GM13977 (cell line): ENCODE measurements around the gene IGIP.

ENCODE experiments used
- DNase-seq: peaks from one replicate; pipeline ENCODE4 v3.0.0; 2012; ENCODE audit warnings: low spot score
- in situ Hi-C: fragments of 300-500 bp; cut with MboI; formaldehyde crosslinking; loops from one replicate; pipeline ENCODE4 v1.12.0; 2022; ENCODE audit warnings: low sequenced_read_pairs, low pct_unique_long_range_greater_than_20kb, mixed read lengths, inconsistent platforms; ENCODE audit not compliant: unreplicated experiment
- TF ChIP-seq, protein P1 (sequence below): IDR thresholded peaks from 2 replicates; pipeline ENCODE4 v1.5.1; 2012; ENCODE audit warnings: mild to moderate bottlenecking, control low read depth; ENCODE audit not compliant: insufficient read depth; ENCODE audit errors: extremely low read depth, missing control alignments

Gene IGIP

GRCh38 chr5:140126315-140127012 lies 727 bp downstream of the IGIP start:
- in situ Hi-C loops, result no loop called here
- DNase-seq, result no peak
- TF ChIP-seq, protein P1, sequence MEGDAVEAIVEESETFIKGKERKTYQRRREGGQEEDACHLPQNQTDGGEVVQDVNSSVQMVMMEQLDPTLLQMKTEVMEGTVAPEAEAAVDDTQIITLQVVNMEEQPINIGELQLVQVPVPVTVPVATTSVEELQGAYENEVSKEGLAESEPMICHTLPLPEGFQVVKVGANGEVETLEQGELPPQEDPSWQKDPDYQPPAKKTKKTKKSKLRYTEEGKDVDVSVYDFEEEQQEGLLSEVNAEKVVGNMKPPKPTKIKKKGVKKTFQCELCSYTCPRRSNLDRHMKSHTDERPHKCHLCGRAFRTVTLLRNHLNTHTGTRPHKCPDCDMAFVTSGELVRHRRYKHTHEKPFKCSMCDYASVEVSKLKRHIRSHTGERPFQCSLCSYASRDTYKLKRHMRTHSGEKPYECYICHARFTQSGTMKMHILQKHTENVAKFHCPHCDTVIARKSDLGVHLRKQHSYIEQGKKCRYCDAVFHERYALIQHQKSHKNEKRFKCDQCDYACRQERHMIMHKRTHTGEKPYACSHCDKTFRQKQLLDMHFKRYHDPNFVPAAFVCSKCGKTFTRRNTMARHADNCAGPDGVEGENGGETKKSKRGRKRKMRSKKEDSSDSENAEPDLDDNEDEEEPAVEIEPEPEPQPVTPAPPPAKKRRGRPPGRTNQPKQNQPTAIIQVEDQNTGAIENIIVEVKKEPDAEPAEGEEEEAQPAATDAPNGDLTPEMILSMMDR, result no peak

- DNase-seq, result no peak
- TF ChIP-seq, protein P1, result no peak
- in situ Hi-C loops, result no loop called here
Measured at GRCh38 chr5:140128376-140128775, 2.6 kb downstream of the IGIP start.

DNA sequence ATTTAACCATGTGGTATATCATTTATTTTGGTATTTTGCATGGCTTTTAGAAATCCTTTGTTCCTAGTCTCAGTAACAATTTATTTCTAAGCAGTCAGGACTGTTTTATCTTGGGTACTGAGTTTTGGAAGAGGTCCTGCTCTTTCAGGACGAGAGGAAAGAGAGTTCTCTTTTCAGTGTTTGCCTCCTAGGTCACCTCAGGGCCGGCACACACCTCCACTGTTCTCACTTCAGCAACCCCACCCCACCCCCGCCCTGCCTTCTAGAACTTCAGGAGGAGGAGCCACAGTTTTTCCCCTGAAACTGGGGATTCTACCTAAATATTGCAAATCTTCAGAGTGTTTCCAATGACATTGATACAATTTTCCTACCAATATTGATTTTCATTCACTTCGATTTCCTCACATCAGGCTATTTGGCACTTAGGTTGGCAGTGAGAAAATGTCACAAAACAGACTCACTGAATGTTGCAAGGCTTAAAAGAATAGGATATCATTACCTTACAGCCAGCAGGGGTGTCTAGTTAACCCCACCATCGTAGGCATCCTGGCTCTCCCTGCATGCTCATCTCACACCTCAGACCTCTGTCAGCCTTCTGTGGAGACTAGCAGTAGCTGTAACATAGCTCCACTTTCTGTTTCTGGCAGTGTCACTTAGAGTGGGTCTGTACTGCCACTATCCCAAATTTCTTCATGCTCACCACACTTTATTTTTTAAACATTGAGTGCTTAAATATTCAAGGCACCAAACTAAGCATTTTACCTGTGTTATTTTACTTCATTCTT lies 5.4 kb downstream of the IGIP start:
- TF ChIP-seq, protein P1, result no peak
- DNase-seq, result no peak
- in situ Hi-C loops, result no loop called here

GRCh38 chr5:140131967-140132409 lies 6.3 kb downstream of the IGIP start:
- in situ Hi-C loops, result no loop called here
- DNase-seq, result no peak
- TF ChIP-seq, protein P1, result no peak

- in situ Hi-C loops, result no loop called here
- no peak for DNase-seq
- TF ChIP-seq, protein P1, result no peak
Measured at GRCh38 chr5:140133514-140134167, 7.9 kb downstream of the IGIP start.

DNA sequence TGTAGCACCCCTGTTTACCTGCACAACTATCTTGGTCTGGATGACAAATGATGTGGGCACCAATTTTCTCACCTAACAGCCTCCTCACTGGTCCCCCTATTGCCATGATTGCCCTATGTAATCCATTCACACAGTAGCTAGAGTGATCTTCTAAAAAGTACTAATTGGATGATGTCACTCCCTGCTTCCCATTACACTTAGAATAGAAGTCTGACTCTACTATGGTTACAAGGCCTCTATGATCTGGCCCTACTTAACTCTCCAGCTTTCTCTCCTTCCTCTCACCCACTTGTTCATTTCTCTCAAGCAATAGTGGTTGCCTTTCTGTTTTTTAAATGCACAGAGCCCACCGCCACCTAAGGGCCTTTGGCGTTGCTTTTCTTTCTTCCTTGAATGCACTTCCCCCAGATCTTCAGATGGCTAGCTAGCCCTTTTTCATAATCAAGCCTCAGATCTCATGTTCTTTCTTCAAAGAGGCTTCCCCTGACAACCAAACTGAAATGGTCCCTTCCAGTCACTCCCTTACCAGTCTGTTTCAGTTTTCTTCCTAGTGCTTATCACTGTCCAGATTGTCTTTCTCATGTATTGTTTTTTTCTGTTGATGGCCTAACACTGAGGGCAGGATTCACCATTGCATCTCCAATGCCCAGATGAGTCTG lies 8.7 kb downstream of the IGIP start:
- TF ChIP-seq, protein P1, result no peak
- in situ Hi-C loops, result no loop called here
- no peak for DNase-seq
